GM21717 (cell line): ENCODE results near the gene KLC1.

ENCODE experiments used
- ATAC-seq: cut with Tn5 transposase; IDR thresholded peaks from one replicate; pipeline ENCODE4 v1.9.1; 2021; ENCODE audit warnings: mild to moderate bottlenecking, moderate library complexity; ENCODE audit not compliant: unreplicated experiment

KLC1 gene

GRCh38 chr14:103656756-103657133 is 27.7 kb downstream of the KLC1 start:
- no peak for ATAC-seq

DNA sequence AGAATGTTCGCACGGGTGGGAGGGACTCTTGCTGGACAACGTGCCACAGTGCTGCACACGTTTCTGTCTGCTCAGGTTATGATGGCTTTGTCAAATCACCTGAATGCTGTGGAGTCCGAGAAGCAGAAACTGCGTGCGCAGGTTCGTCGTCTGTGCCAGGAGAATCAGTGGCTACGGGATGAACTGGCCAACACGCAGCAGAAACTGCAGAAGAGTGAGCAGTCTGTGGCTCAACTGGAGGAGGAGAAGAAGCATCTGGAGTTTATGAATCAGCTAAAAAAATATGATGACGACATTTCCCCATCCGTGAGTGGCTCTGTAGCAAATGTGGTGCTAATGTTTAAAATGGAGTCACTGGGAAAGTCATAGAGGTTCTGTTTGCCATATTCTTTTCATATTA is 28.5 kb downstream of the KLC1 start:
- ATAC-seq: no peak

DNA sequence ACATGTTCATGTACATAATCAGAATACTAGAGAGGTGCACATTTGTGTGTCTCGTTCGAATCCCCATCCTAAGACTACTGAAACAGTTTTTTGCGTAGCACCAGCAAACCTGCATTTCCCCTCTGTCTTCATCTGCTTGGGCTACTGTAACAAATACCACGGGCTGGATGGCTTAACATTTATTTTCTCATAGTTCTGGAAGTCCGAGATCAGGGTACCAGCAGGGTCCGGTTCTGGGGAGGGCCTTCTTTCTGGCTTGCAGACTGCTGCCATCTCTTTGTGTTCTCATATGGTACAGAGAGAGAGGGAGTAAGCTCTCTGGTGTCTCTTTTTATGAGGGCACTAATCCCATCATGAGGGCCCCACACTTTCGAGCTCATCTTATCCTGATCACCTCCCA is 30.6 kb downstream of the KLC1 start:
- ATAC-seq: no peak

- ATAC-seq: no peak
These were observed 33.0 kb downstream of the KLC1 start for GRCh38 chr14:103662029-103662428.

DNA sequence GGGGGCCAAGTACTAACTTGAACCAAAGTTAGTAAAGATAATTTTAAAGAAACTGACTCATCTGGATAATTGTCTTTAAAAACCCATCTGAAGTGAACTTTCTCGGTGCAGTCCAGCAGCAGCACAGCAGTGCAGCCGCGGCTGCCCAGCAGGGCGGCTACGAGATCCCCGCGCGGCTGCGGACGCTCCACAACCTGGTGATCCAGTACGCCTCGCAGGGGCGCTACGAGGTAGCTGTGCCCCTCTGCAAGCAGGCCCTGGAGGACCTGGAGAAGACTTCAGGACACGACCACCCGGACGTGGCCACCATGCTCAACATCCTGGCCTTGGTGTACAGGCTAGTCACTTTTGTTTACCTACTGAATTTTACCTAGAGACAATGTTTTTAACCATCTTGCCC is 33.6 kb downstream of the KLC1 start:
- ATAC-seq: no peak

GRCh38 chr14:103663506-103663905 is 34.5 kb downstream of the KLC1 start:
- ATAC-seq: no peak

GRCh38 chr14:103667671-103668070 is 38.7 kb downstream of the KLC1 start:
- no peak for ATAC-seq

DNA sequence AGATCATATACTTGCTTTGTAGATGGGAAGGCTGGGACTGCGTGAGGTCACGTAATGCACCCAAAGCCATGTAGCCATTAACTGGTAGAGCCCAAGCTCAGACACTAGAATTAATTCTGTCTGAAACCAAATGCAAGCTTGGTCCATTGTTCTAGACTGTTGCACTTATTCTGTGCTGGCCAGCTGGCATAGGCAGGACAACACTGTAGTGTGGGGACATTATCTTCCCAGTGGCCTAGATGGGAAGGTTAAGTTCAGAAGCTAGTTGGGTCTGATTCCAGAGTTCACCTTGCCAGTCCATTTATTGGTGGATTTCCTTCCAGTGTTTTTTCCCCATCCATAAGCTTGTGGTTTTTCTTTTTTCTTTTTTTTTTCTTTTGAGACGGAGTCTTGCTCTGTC is 39.1 kb downstream of the KLC1 start:
- no peak for ATAC-seq

DNA sequence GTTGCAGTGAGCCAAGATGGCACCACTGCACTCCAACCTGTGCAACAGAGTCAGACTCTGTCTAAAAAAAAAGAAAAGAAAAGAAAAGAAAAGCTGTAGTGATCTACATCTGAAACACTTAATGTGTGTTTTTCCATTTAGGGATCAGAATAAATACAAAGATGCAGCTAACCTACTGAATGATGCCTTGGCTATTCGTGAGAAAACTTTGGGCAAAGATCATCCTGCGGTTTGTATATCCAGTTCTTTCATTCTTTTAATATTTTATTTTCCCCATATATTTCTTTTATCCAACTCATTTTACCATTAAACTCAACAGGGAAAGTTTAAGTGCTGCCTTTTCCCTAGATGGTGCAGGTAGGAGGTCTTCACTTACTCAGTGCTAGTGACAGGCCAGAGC is 40.4 kb downstream of the KLC1 start:
- ATAC-seq: no peak

- no peak for ATAC-seq
These were observed 42.9 kb downstream of the KLC1 start for GRCh38 chr14:103671911-103672310.

DNA sequence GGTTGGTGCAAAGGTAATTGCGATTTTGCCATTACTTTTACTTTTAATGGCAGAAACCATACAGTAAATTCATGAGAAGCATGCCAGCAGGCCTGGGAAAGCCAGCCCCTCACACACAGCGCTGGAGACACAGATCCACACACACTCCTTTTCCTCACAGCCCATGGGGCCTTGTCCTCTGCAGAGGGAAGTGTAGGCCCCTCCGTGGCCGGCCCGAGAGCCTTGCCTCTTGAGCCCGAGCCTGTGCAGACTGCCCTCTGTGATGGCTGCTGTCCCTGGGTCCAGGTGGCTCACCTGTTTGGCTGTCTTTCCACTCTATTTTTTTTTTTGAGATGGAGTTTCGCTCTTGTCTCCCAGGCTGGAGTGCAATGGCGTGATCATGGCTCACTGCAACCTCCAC is 46.9 kb downstream of the KLC1 start:
- ATAC-seq: no peak

GRCh38 chr14:103676881-103677675 is 48.1 kb downstream of the KLC1 start:
- ATAC-seq: no peak

GRCh38 chr14:103679351-103679750 is 50.3 kb downstream of the KLC1 start:
- ATAC-seq: no peak

DNA sequence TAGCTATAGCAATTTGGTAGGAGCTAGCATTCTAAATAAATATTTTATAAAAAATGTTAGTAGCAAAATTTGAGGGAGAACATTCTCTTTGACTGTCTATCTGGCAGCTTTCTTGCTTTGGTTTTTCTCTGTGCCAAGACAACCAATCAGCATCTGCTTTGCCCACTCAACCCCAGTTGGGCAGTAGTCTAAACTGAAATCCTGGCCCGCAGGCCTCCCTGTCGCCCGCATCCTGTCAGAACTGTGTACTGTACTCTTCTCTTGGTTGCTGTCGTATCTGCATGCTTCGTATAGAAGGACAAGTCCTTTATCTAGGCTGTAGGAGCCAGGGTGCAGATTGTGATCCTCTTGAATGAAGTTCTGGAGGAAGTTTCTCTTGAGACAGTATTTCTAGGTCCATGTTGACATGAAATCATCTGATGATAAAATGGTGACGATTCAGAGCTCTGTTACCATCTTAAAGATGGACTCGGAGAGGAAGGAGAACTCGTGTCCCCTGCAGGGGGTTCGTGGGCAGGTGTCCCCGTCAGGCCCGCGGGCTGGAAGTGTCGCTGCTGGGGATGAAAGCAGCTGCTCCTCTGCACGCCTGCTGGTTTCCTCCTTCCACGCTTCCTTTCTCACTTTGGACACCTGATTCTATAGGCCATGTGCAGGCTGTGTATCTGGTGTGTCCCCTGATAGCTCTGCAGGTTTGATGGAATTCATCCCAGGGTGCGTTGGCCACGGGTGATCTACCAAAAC is 51.6 kb downstream of the KLC1 start:
- ATAC-seq: no peak

DNA sequence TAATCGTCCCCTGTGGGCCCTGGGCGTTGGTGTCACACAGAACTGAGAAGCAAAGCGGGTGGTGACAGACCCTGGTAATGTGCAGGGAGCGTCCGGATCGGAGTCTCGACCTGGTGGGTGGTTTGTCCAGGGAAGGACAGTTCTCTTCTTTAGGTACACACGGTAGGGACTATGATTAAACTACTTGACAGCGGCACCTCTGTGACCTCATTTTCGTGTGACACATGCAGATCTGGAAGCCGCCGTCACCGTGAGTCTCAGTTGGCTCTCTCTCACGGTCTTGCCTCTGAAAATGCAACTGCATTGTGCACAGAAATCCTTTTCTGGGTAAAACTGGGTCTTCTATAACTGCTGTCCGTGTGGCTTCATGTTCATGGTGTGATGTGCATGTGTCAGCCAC is 54.1 kb downstream of the KLC1 start:
- no peak for ATAC-seq

GRCh38 chr14:103684471-103684870 is 55.5 kb downstream of the KLC1 start:
- no peak for ATAC-seq

- ATAC-seq: no peak
These were observed 55.9 kb downstream of the KLC1 start for GRCh38 chr14:103684871-103685270.

DNA sequence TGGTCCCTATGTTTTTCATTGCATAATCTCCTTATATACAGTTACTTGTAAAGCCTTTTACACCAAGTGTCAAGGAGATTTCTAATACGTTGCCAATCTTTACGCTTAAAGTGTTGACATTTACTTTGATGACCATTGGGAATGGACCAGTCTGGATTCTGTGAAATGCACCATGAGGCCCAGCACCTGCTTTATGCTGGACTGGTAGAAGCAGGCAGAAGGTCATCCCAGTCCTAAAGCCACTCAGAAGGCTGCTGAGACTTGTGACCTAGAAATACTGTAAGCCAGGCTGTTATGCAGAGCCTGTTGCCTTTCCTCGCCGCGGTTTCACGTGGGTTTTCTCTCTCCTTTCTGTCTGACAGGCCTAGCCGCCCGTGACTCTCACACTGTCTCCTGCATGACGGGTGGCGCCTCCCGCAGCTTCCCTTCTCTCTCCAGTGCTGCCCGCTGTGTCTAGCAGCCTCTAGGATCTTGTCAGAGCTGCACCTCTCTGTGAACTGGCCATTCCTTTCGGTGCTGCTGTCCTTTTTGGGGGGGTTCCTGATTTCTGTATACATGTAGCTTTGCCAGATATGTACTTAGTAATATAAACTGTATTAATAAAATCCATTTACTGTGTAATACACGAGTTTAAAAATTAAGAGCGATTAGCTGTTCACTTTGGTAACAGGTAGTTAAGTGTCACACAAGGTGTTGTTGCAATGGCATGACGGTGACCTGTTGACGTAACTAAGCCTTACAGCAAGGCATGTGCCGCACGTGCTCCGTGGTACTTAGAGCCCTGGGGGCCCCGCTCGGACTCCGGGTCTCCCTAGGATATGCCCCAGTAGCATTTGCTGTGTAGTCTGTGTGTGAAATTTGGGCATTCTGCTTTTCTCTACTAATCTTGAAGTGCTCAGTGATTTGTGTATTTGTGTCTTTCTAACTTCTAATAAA is 56.5 kb downstream of the KLC1 start:
- no peak for ATAC-seq

DNA sequence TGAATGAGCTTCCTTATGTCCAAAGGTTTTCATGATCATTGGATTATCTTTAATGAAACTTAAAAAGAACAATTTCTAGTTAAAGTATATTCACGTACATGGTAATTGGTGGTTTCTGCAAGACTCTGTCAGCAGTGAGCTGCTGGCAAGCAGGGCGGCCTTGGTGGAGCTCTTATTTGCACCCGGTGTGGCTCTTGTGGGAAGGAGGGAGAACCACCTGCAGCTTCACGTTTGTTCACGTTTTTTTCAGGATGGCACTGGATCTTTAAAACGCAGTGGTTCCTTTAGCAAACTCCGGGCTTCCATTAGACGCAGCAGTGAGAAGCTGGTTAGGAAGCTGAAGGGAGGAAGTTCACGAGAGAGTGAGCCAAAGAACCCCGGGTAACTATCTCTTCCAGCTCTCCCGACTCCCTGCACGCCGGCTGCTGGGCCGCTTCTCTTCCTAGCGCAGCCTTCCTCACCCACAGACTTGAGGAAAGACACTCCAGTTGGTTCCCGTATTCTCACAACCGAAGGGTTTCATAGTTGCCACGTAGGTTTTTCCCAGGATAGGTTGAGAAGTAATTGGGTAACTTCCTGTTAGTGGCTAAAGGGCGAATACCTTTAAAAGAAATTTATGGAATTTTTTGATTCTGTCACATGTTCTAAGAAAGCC is 57.9 kb downstream of the KLC1 start:
- no peak for ATAC-seq

- ATAC-seq: no peak
These were observed 58.7 kb downstream of the KLC1 start for GRCh38 chr14:103687712-103688111.

- ATAC-seq: no peak
These were observed 59.4 kb downstream of the KLC1 start for GRCh38 chr14:103688441-103688840.
